Nephron progenitor cell (in vitro differentiated cells): ENCODE results near the gene TEF.

Experiments used
- DNase-seq: peaks from one replicate; pipeline ENCODE4 v3.0.0; 2021
- H3K27ac Mint-ChIP-seq: 2 replicates; pipeline ENCODE4 v1.8.0; 2021; ENCODE audit warnings: mild to moderate bottlenecking, moderate library complexity, mixed read lengths
- H3K27me3 Mint-ChIP-seq: 2 replicates; pipeline ENCODE4 v1.8.0; 2021; ENCODE audit warnings: mild to moderate bottlenecking, low read depth, mixed read lengths; ENCODE audit not compliant: poor library complexity
- H3K36me3 Mint-ChIP-seq: 2 replicates; pipeline ENCODE4 v1.8.0; 2021; ENCODE audit warnings: low read depth, mixed read lengths
- H3K4me1 Mint-ChIP-seq: 2 replicates; pipeline ENCODE4 v1.8.0; 2021; ENCODE audit warnings: mixed read lengths
- H3K4me3 Mint-ChIP-seq: 2 replicates; pipeline ENCODE4 v1.8.0; 2021; ENCODE audit warnings: mild to moderate bottlenecking, moderate library complexity, mixed read lengths
- H3K9me3 Mint-ChIP-seq: 2 replicates; pipeline ENCODE4 v1.8.0; 2021; ENCODE audit warnings: mild to moderate bottlenecking, moderate library complexity, mixed read lengths
- TF ChIP-seq, protein P1 (sequence below): fragments of 200-600 bp; sonication (generic); IDR thresholded peaks from 2 replicates; pipeline ENCODE4 v1.5.0; 2021; ENCODE audit warnings: antibody characterized with exemption

TEF gene

DNA sequence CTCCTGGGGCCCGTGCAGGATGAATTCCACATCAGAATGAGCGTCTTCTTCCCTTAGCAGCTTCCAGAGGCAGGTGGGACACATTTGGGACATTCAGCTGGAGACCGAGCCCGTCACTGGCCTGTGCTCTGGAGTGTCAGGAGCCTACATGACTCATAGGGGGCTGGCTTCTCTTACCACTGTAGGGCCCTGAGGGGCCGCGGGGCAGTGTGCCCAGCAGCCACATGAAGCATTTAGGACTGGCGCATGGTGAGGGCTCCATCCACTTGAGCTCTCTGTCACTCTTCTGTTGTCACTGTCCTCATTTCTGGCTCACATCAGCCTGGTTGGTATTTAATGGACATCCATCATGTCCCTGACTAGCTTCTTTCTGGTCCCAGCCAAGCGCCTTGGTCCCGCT is 38.0 kb upstream of the TEF start:
- Mint-ChIP-seq H3K4me3 (no peak overlapping the region), H3K27ac (peak overlapping the region; percentile 91), H3K4me1 (no peaks in the 10 kb centered on the region), H3K9me3 (no peaks in the 10 kb centered on the region), H3K36me3 (peaks cover 12% of the 10 kb centered on the region), H3K27me3 (no peaks in the 10 kb centered on the region)
- no peak for DNase-seq
- TF ChIP-seq, protein P1, sequence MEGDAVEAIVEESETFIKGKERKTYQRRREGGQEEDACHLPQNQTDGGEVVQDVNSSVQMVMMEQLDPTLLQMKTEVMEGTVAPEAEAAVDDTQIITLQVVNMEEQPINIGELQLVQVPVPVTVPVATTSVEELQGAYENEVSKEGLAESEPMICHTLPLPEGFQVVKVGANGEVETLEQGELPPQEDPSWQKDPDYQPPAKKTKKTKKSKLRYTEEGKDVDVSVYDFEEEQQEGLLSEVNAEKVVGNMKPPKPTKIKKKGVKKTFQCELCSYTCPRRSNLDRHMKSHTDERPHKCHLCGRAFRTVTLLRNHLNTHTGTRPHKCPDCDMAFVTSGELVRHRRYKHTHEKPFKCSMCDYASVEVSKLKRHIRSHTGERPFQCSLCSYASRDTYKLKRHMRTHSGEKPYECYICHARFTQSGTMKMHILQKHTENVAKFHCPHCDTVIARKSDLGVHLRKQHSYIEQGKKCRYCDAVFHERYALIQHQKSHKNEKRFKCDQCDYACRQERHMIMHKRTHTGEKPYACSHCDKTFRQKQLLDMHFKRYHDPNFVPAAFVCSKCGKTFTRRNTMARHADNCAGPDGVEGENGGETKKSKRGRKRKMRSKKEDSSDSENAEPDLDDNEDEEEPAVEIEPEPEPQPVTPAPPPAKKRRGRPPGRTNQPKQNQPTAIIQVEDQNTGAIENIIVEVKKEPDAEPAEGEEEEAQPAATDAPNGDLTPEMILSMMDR = no peak

DNA sequence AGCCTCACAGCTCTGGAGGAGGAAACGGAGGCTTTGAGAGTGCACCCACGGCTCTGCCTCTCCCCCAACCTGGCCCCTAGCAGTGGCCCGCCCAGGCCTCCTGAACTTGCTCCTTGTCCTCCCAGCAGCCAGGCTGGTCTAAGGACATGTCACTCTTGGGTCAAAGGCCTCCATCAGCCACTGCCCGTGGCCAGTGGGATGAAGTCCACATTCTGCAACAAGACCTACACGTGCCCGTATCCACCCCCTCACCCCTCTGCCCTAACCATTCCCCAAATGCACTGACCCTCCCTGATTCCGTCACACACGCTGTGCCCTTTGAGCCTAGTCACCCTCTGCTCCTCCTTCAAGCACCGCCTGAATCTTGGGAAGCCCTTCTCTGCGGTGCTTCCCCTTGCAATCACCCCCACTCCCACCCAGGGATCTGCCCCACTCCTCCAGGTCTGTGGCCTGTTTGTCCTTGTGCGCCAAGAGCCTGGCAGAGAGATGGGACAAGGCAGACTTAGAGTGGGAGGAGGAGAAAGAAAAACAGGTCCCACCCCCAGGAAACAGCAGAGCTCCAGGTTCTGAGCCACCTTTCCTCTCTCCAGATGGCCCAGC is 37.5 kb upstream of the TEF start:
- H3K4me3 Mint-ChIP-seq = no peak overlapping the region
- no peak for DNase-seq

DNA sequence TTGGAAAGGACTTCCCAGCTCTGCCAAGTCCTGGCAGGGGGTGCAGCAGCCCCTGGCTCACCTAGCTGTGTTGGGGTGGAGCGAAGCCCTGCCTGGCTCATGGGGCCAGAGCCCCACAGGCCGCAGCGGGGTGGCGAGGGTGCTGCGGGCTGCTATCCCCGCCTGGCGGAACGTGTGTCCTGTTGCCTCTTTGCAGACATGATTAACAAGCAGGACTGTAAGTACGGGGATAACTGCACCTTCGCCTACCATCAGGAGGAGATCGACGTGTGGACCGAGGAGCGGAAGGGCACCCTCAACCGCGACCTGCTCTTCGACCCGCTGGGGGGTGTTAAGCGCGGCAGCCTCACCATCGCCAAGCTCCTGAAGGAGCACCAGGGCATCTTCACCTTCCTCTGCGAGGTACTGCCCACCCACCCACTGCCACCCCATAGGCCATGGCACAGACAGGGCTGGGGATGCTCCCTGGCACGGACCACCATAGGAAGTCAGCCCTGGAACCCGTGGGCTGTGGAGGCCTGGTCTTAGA is 35.9 kb upstream of the TEF start:
- no peak overlapping the region for H3K4me3 Mint-ChIP-seq
- no peaks in the 10 kb centered on the region for H3K27me3 Mint-ChIP-seq
- no peak overlapping the region for H3K27ac Mint-ChIP-seq
- H3K9me3 Mint-ChIP-seq = no peaks in the 10 kb centered on the region
- TF ChIP-seq, protein P1 = no peak
- DNase-seq = no peak
- no peaks in the 10 kb centered on the region for H3K4me1 Mint-ChIP-seq
- H3K36me3 Mint-ChIP-seq = peaks cover 25% of the 10 kb centered on the region

More for the DNA sequence above, 37.5 kb upstream of the TEF start:
- TF ChIP-seq, protein P1 = no peak
- Mint-ChIP-seq H3K4me1 (no peaks in the 10 kb centered on the region), H3K36me3 (peaks cover 12% of the 10 kb centered on the region), H3K27ac (peak overlapping the region; percentile 91), H3K27me3 (no peaks in the 10 kb centered on the region), H3K9me3 (no peaks in the 10 kb centered on the region)

DNA sequence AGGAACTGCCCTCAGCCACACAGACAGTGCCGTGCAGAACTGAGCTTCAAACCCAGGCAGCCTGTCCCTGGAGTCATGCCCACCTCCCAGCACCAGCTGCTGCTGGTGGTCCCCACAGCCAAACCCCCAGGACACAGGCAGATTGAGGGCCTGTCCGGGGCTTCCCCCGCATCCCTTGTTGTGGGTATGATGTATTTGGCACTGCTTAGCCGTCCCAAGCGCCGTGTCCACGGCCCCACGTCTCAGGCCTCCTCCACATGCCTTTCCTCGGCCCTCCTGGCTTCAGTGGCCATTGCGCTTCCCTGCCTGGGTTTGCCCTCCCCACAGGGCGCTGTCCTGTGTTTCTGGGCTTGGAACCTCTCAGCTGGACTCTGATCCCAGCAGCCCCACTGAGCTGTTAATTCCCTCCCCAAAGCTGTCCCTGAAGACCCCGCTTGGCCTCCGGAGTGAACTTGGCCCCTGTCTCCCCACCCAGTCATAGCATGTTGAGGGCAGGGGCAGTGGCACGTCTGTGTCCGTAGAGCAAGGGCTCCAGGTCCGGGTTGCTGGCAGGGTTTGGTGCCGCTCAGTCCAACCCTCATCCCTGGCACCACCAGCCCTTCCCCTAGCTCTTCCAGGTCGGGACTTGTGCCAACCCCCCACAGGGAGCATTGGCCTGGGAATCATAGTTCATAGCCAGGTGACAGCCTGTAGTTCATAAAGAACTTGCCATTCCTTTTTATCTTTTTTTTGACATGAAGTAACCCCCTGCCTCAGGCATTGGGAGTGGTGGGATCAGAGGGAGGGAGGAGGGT is 34.5 kb upstream of the TEF start:
- TF ChIP-seq, protein P1 = no peak
- no peaks in the 10 kb centered on the region for H3K4me1 Mint-ChIP-seq
- H3K9me3 Mint-ChIP-seq = no peaks in the 10 kb centered on the region
- H3K36me3 Mint-ChIP-seq = peaks cover 36% of the 10 kb centered on the region
- H3K27me3 Mint-ChIP-seq = peaks cover 1% of the 10 kb centered on the region
- no peak overlapping the region for H3K27ac Mint-ChIP-seq
- no peak overlapping the region for H3K4me3 Mint-ChIP-seq
- no peak for DNase-seq

DNA sequence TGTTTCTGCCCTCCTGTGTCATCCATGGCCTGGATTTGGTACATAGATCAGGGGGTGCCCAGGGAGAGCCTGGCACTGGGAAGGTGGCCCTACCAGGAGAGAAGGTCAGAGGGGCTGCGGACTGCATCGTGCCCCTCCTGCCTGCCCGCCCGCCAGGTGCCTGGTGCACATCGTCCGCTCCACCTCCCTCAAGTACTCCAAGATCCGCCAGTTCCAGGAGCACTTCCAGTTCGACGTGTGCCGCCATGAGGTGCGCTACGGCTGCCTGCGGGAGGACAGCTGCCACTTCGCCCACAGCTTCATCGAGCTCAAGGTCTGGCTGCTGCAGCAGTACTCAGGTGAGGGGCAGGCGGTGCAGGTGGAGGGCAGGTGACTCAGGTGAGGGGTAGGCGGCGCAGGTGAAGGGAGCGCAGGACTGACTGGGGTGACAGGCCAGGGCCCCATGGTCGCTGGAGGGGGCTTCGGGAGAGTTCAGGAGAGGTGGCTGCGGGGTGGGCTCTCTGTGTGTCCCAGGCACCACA is 32.7 kb upstream of the TEF start:
- H3K27ac Mint-ChIP-seq = no peak overlapping the region
- TF ChIP-seq, protein P1 = no peak
- H3K4me1 Mint-ChIP-seq = no peaks in the 10 kb centered on the region
- H3K9me3 Mint-ChIP-seq = no peaks in the 10 kb centered on the region
- peaks cover 2% of the 10 kb centered on the region for H3K27me3 Mint-ChIP-seq
- DNase-seq = no peak
- H3K36me3 Mint-ChIP-seq = peaks cover 41% of the 10 kb centered on the region
- H3K4me3 Mint-ChIP-seq = no peak overlapping the region
